Muscle of arm (tissue), 12 donors: ENCODE results near the gene DSCAML1. TPM values are rescaled to one million over a fixed set of nuclear protein-coding genes. Genes with fewer than 3 reads are reported as not detected.
A peak's percentile ranks its signal among the peaks of the same experiment; 100 is the strongest.

Experiments
- DNase-seq: peaks from one replicate; pipeline ENCODE4 v3.0.0-alpha.2; 2013
- polyA plus RNA-seq, 12 donors: library from polyadenylated mRNA; unstranded; fragments of 120-200 nt; gene quantifications; one replicate each; pipeline ENCODE4 v1.2.1, GENCODE V29; 2013; ENCODE audit not compliant: insufficient read length in 12 of 12

The DSCAML1 gene
- polyA plus RNA-seq, 12 donors = 0.27 to 2.4 (median 0.68) TPM; not detected in 2

- no peak for DNase-seq
These were observed 72.4 kb downstream of the DSCAML1 start for GRCh38 chr11:117724621-117725020.

DNA sequence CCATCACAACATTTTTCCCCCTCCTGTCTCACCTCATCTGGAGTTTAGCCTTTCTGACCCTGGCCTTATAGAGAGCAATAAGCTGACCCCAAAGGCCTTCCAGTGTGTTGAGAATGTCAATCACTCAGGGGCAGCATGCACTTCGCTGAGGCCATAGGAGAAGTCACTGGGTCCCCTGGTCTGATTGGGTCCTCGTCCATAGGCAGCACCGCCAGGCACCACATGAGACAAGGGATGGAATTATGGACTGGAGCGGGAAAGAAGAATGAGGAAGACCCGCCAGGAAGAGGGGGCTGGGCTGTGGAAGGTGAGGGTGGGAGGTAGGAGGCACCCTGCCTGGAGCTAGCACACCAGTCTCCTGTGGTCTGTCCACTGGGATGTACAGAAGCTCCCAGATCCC, 72.9 kb downstream of the DSCAML1 start:
- DNase-seq = no peak

GRCh38 chr11:117723277-117724024, 73.6 kb downstream of the DSCAML1 start:
- DNase-seq = no peak

DNA sequence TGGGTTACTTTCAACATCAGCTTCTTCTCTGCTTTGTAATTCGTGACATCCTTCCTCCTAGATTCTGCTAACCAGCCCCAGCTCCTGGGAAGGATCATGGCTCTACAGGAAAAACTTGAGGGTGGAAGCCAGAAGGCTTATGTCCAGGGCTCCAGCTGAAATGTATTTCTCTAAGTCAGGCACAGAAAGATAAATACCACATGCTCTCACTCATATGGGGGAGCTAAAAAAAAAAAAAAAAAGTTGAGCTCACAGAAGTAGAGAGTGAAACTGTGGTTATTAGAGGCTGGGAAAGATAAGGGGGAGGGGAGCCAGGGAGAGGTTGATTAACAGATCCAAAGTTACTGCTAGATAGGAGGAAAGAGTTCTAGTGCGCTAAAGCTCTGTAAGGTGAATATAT, 74.9 kb downstream of the DSCAML1 start:
- peak; percentile 72 for DNase-seq

GRCh38 chr11:117720061-117720511, 76.9 kb downstream of the DSCAML1 start:
- DNase-seq = no peak

DNA sequence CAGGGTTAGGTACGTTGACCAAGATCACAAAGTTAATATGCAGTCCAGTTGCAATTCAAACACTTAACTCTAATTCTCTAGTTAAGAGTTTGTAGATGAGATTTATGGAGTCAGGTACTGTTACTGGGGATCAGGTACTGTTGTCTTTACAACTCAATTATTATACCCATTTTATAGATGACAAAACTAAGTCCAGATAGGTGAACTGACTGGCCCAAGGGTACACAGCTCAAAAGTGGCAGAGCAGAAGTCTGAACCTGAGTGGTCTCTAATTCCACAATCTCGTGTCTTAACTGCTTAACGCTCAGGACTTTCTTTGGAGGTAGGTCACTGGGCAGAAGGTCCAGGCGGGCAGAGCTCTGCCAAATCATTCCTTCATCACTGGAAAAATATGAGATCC, 77.5 kb downstream of the DSCAML1 start:
- DNase-seq = no peak

DNA sequence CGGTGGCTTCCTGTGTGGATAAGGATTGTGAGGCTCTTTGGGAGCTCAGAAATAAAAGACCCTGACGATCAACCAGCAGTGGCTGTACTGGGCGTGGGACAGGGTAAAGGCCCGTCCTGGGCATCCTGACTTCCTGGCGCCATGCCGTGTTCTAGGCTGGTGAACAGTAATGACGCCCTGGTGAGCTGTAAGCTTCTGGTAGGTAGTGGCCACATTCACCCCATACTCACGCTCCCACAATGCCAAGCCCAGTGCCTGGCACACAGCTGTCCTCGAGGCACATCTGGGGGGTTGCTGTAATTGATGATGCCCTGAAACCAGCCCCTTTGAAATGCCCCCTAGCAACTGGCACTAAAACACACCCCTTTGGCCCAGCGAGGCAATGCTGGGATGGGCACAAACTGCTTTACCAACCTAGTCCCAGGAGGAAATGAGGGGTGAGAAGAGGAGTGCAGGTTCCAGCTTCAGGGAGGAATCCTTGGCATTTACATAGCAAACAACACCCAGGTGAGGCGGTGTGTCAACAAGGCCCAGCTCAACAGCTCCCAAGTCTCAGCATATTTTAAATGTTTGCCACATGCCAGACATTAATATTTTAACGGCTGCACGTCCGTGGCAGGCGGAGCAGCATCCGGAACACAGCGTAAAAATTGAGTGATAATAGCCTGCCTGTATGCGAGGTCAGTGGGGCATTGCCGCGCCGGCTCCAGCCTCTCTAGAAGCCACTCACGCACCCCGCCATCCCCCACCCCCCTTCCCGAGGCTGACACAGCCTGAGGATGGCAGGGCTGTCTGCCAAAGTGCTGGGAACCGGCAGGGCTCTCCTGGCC, 79.3 kb downstream of the DSCAML1 start:
- no peak for DNase-seq

DNA sequence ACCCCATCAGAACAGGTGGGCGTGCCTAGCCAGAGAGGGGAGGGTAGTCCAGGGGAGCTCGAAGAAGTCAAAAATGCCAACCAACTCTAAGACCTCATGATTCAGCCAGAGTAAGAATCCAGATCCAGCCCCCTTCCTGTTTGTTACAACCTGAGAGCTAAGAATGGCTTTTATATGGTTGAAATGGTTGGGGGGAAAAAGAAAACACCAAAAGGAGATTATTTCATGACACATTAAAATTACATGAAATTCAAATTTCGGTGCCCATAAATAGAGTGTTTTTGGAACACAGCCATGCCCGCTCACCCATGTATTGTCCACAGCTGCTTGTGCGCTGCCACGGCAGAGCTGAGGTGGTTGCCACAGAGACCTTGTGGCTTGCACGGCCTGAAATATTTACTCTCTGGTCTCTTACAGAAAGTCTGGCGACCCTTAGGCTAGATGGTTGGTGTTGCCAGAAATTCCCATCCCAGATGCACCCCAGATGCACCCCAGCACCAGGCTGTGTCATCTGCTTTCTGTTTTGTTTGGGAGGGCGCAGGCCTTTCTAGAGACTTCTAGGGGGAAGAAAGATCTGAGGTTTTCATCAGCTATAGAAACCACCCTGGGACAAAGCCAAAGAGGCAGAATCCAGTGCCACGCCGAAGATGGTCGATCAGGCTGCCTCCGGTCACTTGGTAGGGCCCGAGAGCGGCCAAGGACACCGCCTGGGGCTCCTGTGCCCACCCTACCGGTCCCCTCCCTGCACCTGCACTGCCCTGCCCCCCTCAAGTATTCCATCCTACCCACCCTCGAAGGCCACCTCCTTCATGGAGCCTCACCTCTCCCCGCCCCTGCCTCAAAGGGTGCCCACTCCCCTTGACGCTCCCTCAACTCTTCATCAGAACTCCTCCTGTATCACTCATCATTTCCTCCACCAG, 80.2 kb downstream of the DSCAML1 start:
- no peak for DNase-seq

GRCh38 chr11:117715801-117716200, 81.2 kb downstream of the DSCAML1 start:
- no peak for DNase-seq

GRCh38 chr11:117713538-117713991, 83.5 kb downstream of the DSCAML1 start:
- no peak for DNase-seq

DNA sequence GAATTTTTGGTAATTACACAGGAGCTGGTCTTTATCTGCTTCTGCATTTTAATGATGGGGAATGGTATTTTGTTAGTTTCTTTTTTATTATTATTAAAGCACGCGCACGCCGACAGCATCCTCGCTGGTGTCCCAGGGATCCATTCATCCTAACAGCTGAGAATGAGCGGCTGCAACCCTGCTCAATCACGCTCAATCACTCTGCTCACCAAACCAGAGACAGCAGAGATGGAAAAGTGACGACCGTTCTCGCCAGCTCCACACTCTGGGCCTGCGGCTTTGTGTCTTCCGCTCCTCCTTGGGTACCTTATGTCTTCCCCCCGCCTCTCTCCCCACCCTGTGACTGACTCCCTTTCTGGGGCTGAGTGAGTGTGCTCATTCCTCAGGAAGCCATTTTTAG, 84.5 kb downstream of the DSCAML1 start:
- no peak for DNase-seq

DNA sequence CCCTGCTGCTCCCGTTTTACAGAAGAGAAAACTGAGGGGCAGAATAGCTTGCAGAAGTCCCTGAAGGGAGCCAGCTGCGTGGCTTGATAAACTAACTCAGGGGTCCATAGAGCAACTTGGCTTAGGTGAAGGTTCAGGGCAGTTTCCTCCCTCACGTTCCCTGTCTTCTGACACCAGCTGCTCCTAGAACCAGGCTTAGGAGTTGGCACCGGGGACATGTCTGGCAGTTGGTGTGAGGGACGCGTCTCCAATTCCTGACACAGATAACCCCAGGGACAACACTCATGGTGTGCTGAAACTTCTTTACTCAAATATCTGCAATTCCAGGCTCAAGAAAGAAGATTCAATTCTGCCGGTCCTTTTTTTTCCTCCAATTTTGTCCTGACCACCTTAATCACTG, 85.7 kb downstream of the DSCAML1 start:
- no peak for DNase-seq

DNA sequence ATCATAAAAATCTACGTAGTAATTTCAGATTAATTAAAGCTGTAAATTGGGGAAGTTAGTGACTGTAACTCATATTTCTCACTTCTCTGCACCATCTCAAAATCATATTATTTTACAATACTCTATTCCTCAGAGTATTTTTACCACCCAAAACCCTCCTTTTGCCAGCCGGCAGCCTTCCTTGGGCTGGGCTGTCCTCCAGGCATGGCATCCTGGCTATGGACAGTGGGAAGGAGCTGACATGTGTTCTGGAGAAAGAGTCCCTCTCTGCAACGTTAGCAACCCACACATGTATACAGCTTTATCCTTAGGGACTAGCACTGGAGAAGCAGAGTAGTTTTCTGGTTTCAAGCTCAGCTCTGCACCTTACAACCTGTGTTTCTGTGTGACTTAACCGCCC, 86.8 kb downstream of the DSCAML1 start:
- no peak for DNase-seq

DNA sequence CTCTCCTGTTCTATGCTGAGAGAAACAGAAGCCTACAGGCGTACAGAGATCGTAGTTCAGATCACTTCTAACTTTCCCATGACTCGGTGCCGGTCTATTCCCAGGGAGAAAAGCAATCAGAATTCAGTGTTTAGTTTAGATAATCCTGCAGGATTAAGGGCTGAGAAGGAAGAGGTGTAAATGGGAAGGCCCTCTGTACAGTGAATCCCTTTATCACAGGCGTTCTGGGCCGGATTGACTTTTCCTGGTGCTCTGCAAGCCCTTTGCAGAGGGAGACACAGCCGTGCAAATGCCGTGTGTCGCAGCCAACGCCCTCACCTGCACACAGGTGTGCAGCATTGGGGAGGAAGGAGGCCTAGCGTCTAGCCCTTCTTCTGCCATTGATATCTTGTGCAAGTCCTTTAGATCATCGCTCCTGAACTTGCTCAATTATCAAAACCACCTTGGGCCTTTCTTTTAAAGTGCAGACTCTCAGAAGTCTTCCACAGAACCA, 90.6 kb downstream of the DSCAML1 start:
- no peak for DNase-seq

DNA sequence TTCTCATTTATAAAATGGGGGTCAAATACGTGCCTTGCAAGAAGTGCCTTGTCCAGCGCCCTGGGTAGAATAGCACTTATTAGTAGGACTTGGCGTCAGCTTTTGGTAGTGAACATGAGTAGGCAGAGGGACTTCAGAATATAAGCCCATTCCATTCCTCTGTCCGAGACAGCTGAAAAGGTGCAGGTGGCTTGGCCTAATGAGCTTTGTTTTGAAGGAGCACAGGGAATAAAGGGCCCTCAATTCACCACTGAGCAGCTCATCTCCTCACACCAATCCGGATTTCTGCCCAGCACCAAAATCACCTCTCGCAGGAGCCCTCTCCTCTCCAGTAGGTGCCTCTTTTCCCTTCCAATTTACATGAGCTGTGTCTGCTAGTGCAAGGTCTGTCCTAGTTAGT, 91.2 kb downstream of the DSCAML1 start:
- no peak for DNase-seq

DNA sequence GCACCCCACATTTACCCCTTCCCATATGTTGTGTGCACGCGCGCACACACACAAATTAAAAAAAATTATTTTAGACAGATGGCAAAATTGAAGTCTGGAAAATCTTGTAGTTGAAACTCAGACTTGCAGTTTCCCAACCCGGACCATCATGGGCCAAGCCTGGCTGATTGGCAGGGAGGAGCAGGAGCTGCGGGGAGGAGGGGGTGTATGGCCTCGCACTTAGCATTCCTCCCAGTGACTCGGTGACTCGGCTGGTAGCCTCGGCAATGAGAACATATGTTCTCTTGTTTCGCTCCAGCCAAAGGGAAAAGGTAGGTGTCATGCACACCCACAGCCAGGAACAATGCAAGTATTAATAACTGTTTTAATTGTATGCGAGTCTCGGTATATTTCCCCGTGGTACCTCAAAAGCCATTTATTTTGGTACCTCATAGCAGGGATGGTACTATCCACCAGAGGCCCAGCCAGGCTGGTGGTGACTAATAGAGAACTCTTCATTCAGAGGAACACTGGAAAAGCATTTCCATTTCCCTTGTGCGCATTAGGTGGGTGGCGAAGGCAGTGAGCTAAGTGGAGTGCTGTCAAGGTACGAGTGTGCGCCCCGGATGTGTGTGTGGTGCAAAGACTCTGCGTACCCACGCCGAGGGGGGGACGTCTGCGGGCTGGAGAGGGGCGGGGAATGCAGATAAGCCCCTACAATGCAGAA, 92.5 kb downstream of the DSCAML1 start:
- DNase-seq = no peak

GRCh38 chr11:117702946-117703598, 93.9 kb downstream of the DSCAML1 start:
- no peak for DNase-seq

DNA sequence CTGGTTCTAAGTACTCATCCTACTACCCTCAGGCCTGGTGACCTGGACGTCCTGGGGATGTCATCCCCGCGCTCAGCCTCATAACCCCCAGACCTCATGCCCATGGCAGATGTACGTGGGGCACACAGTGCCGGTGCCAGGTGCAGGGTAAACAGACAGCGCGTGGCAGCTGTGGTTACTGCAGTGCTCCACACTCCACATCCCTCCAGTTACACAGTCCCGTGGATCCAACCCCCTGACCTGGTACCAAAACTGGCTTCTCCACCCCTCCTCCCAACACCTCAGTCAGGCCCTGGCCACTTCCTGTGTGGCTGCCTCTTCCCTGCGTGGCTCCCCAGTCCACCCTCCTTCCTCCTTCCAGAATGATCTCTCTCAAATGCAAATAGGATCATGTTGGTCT, 95.2 kb downstream of the DSCAML1 start:
- DNase-seq = no peak

GRCh38 chr11:117700551-117700950, 96.5 kb downstream of the DSCAML1 start:
- no peak for DNase-seq

DNA sequence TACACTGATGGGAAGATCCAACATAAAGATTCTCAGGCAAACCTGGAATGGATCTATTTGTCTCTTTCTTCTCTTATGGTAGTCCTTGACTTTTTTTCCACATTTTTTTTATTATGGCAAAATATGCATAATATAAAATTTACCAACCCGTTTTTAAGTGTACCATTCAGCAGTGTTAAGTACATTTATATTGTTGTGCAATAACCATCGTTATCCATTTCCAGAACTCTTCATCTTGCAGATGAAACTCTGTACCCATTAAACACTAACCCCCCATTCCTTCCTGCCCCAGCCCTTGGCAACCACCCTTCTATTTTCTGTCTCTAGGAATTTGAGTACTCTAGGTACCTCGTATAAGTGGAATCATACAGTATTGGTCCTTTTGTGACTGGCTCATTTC, 99.7 kb downstream of the DSCAML1 start:
- no peak for DNase-seq

DNA sequence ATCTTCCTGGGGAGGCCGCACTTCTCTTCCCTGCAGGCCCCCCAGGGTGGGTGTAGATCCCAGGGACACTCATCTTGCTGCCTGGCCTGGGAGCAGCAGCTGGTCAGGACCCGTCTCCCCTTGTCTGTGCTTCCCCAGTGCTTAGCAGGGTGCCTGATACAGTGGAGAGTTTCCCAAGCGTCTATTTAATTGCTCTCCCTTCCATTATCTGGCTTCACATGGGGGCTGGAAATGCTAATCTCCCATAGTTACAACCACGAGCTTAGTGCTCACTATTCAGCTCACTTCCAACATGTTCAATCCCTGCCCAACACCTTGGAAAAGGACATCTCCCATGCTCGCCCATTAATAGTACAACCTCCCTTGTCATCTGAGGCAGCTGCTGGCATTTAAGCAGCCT, 100.5 kb downstream of the DSCAML1 start:
- no peak for DNase-seq
